LNCaP clone FGC (cell line): ENCODE measurements around the gene UBAC2.

ENCODE experiments used
- DNase-seq: peaks from one replicate; pipeline ENCODE4 v3.0.0-alpha.2; 2011; ENCODE audit warnings: low read depth
- H3K4me3 ChIP-seq: 2 replicates; pipeline ENCODE4 v1.5.1; 2011; ENCODE audit warnings: mild to moderate bottlenecking, low read depth, low read length, control low read depth
- CTCF ChIP-seq: IDR thresholded peaks from 2 replicates; pipeline ENCODE4 v1.5.1; 2012; ENCODE audit warnings: mild to moderate bottlenecking; ENCODE audit not compliant: control insufficient read depth, insufficient read depth; ENCODE audit errors: extremely low read depth

The UBAC2 gene

GRCh38 chr13:99165753-99166587 lies 34.7 kb upstream of the UBAC2 start:
- TF ChIP-seq CTCF = no peak
- no peak overlapping the region for H3K4me3 ChIP-seq
- DNase-seq = no peak

- no peak for TF ChIP-seq CTCF
- no peak overlapping the region for H3K4me3 ChIP-seq
- no peak for DNase-seq
Measured at GRCh38 chr13:99172951-99173350, 27.7 kb upstream of the UBAC2 start.

GRCh38 chr13:99173606-99174005 lies 27.0 kb upstream of the UBAC2 start:
- DNase-seq = no peak
- no peak for TF ChIP-seq CTCF
- H3K4me3 ChIP-seq = no peak overlapping the region

- no peak overlapping the region for H3K4me3 ChIP-seq
- TF ChIP-seq CTCF = no peak
- DNase-seq = no peak
Measured at GRCh38 chr13:99174533-99175100, 26.0 kb upstream of the UBAC2 start.

GRCh38 chr13:99176309-99177276 lies 24.1 kb upstream of the UBAC2 start:
- peak; percentile 85 for TF ChIP-seq CTCF
- H3K4me3 ChIP-seq = no peak overlapping the region
- no peak for DNase-seq

GRCh38 chr13:99178636-99179035 lies 22.0 kb upstream of the UBAC2 start:
- no peak for TF ChIP-seq CTCF
- no peak for DNase-seq
- no peak overlapping the region for H3K4me3 ChIP-seq
